GM21825 (cell line): ENCODE results near the gene TPSG1.
"Not testable (repeated sequence)": the region's sequence is repeated elsewhere in the genome, so short reads cannot be mapped to it uniquely, and the experiment has no call there.

Experiments used
- ATAC-seq: cut with Tn5 transposase; IDR thresholded peaks from one replicate; pipeline ENCODE4 v1.9.1; 2021; ENCODE audit warnings: mild to moderate bottlenecking, moderate library complexity; ENCODE audit not compliant: unreplicated experiment

Gene TPSG1

GRCh38 chr16:1198671-1199346 lies 26.3 kb downstream of the TPSG1 start:
- ATAC-seq: not testable (repeated sequence)

- no peak for ATAC-seq
These were observed 26.9 kb downstream of the TPSG1 start for GRCh38 chr16:1198194-1198593.

- no peak for ATAC-seq
These were observed 27.7 kb downstream of the TPSG1 start for GRCh38 chr16:1197237-1197866.

- no peak for ATAC-seq
These were observed 28.6 kb downstream of the TPSG1 start for GRCh38 chr16:1196494-1196893.

GRCh38 chr16:1195393-1195666 lies 29.7 kb downstream of the TPSG1 start:
- ATAC-seq: no peak

GRCh38 chr16:1194665-1195392 lies 30.2 kb downstream of the TPSG1 start:
- no peak for ATAC-seq

GRCh38 chr16:1193825-1194581 lies 31.1 kb downstream of the TPSG1 start:
- no peak for ATAC-seq

GRCh38 chr16:1193143-1193824 lies 31.8 kb downstream of the TPSG1 start:
- no peak for ATAC-seq

- ATAC-seq: no peak
These were observed 32.5 kb downstream of the TPSG1 start for GRCh38 chr16:1192384-1193073.

- not testable (repeated sequence) for ATAC-seq
These were observed 34.3 kb downstream of the TPSG1 start for GRCh38 chr16:1190789-1191188.

GRCh38 chr16:1189455-1189854 lies 35.6 kb downstream of the TPSG1 start:
- no peak for ATAC-seq

GRCh38 chr16:1188432-1189189 lies 36.5 kb downstream of the TPSG1 start:
- no peak for ATAC-seq

GRCh38 chr16:1185460-1186207 lies 39.4 kb downstream of the TPSG1 start:
- ATAC-seq: not testable (repeated sequence)

GRCh38 chr16:1184980-1185379 lies 40.1 kb downstream of the TPSG1 start:
- no peak for ATAC-seq

GRCh38 chr16:1184156-1184868 lies 40.8 kb downstream of the TPSG1 start:
- ATAC-seq: no peak

- ATAC-seq: no peak
These were observed 41.8 kb downstream of the TPSG1 start for GRCh38 chr16:1182950-1183907.

GRCh38 chr16:1182316-1182671 lies 42.8 kb downstream of the TPSG1 start:
- ATAC-seq: no peak
